DMS53 treated with DMSO at 0.1 percent for 48 hours (cell line): ENCODE data around the gene DMKN.
"Not testable (repeated sequence)": the region's sequence is repeated elsewhere in the genome, so short reads cannot be mapped to it uniquely, and the experiment has no call there.

Experiments used
- DNase-seq: peaks from one replicate; lab custom pipeline; 2025; ENCODE audit not compliant: unreplicated experiment; lab: John Stamatoyannopoulos, UW

DMKN gene

GRCh38 chr19:35462956-35463355 lies 50.5 kb downstream of the DMKN start:
- not testable (repeated sequence) for DNase-seq

GRCh38 chr19:35462476-35462953 lies 50.9 kb downstream of the DMKN start:
- DNase-seq, result no peak

DNA sequence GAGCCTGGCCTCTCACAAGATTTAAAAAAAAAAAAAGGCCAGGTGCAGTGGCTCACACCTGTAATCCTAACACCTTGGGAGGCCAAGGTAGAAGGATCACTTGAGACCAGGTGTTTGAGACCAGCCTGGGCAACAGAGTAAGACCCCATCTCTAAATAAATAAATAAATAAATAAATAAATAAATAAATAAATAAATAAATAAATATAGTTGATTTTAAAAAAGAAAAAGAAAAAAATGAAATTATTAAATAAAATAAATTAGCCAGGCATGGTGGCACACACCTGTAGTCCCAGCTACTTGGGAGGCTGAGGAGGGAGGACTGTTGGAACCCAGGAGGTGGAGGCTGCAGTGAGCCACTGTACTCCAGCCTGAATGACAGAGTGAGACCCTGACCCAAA lies 51.7 kb downstream of the DMKN start:
- not testable (repeated sequence) for DNase-seq

DNA sequence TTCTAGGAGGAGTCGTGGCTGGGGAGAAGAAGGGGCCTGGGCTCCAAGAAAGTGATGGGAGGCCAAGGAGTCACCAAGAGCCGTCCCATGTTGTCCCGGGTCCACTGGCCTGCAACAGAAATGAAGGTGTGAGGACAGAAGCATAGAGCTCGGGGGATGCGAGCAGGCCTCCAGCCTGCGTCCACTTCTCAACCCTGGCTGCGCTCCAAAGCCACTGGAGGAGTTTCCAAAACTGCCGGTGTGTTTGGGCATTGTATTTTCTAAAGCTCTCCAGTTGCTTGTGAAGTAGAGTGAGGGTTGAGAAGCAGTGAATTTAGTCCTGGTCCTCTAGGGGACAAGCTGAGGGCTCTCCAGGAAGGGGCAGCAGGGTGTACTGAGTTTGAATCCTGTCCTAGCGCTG lies 52.4 kb downstream of the DMKN start:
- DNase-seq, result no peak

GRCh38 chr19:35460608-35461007 lies 52.8 kb downstream of the DMKN start:
- DNase-seq, result no peak

DNA sequence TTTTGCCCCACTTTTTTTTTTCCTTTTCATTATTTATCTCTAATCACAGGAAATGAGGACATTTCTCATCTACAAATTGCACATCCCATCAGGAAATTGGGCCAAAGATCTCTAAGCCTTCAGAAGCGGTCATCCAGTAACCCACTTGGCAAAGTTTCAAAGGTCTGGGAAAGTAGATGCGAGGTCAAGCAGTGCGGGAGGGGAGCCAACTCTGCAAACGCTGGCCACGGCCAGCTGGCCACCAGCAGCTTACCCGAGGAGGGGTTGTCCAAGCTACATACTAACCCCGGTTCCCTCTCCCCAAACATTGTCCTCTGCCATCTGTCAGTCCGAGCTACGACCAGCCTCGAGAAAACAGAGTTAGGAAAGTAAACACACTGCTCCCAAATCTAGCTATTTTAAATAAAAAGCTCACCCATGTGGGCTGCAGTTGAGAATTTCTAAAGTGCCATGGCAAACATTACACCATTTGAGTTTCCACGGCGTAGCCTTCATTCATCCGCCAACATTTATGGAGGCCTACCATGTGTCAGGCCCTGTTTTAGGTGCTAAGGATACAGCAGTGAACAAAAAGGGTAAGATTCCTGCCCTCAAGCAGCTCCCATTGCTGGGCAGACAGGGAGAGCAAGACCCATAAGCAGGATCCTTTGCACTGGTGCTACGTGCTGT lies 53.9 kb downstream of the DMKN start:
- DNase-seq, result peak; percentile 47

GRCh38 chr19:35458731-35459391 lies 54.6 kb downstream of the DMKN start:
- DNase-seq, result peak; percentile 96

GRCh38 chr19:35458192-35458591 lies 55.3 kb downstream of the DMKN start:
- no peak for DNase-seq

- DNase-seq, result no peak
Measured at GRCh38 chr19:35457173-35457572, 56.3 kb downstream of the DMKN start.

- DNase-seq, result no peak
Measured at GRCh38 chr19:35455616-35456201, 57.7 kb downstream of the DMKN start.

GRCh38 chr19:35454663-35455062 lies 58.8 kb downstream of the DMKN start:
- no peak for DNase-seq

DNA sequence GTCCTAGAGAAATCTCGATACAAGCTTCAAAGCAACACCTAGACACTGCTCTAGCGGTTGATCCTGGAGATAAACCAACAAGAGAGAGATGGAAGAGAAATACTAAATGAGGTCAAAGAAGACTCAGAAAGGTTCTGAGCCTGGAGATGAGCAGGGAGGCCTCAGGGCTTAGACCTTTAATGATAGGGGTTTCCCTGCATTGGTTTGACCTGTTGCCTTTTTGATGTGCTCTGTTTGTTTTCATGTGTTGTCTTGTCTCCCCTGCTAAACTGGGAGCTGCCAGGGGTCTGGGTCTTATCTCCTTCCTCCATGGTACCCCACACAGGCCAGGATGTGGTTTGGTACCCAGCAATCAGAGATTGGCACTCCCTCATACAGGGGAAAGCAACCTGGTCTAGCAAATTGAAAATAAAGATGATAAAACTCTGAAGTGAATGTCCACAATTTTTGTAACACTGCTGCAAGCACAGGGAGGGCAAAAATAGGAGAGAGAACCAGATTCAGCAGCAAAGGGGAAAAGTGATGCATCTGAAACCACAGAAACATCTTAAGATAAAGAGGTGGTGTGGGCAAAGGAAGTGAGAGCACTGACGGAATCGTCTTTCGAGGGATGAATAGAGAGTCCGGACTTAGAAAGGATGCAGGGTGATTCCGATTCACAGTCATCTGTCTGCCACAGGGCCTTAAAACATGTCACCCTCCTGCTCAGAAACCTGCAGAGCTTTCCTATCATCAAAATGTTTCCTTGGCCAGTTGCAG lies 61.9 kb downstream of the DMKN start:
- DNase-seq, result no peak

DNA sequence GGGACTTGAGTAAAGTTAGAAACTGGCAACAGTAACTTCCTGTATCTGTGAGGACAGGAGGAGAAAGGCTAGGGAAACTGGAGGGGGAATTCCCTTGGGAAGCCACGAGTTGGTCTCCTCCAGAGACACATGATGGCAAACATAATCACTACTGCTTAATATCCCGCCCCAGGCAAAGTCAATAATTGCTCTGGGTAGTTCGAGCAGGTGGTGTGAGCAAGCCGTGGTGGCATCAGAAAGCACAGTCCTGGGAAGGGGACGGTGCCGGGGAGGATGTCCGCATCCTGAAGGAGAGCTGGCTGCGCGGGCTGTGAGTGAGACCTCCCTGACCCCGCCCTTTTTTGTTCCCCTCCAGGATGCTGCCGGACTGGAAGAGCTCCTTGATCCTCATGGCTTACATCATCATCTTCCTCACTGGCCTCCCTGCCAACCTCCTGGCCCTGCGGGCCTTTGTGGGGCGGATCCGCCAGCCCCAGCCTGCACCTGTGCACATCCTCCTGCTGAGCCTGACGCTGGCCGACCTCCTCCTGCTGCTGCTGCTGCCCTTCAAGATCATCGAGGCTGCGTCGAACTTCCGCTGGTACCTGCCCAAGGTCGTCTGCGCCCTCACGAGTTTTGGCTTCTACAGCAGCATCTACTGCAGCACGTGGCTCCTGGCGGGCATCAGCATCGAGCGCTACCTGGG lies 63.9 kb downstream of the DMKN start:
- peak; percentile 93 for DNase-seq

DNA sequence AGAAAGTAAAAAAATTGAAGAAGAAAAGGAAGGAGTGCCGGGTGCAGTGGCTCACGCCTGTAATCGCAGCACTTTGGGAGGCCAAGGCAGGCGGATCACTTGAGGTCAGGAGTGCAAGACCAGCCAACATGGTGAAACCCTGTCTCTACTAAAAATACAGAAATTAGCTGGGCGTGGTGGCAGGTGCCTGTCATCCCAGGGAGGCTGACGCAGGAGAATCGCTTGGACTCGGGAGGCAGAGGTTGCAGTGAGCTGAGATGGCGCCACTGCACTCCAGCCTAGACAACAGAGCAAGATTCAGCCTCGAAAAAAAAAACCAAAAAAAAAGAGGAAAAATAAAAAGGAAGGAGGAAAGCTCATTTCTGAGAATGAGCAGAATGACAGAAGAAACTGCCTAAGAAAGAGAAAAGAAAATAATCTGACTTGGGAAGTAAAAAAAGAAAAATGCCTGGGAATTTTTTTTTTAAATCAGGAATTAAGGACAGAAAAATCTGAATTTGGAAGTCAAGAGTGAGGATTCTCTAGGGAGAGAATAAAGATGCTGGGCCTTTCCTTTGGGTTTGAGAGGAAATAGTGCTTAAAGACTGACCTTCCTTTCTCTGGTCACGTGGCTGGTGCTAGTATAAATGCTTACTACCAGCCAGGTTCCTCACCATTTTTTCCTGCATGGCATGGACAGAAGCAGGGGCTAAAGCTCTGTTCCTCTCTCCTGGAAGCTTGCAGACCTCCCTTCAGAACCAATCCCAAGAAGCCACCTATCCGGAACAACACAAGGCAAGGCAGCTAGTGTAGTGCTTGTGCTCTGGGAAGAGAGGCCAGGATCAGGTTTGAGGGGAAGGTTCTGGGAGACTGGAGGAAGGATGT lies 65.6 kb downstream of the DMKN start, which contains the start of gene FFAR2:
Gene FFAR2 (plus strand): TSS at position 652 of the 864 bp plus-strand sequence. CDS start 1,458 bp downstream, outside the sequence.
- no peak for DNase-seq
